Medulla oblongata (tissue), 1 donor: ENCODE data around the gene ADCY7.

ENCODE experiments used
- DNase-seq: peaks from one replicate; pipeline ENCODE4 v3.0.0-alpha.2; 2015; ENCODE audit errors: extremely low spot score

The ADCY7 gene

GRCh38 chr16:50313596-50314478, 47.5 kb downstream of the ADCY7 start:
- DNase-seq, result peak; percentile 61

GRCh38 chr16:50314665-50315064, 48.3 kb downstream of the ADCY7 start:
- peak; percentile 11 for DNase-seq

GRCh38 chr16:50315346-50315997, 49.1 kb downstream of the ADCY7 start:
- peak; percentile 30 for DNase-seq

- DNase-seq, result no peak
Measured at GRCh38 chr16:50316102-50316847, 49.9 kb downstream of the ADCY7 start.

GRCh38 chr16:50316848-50317630, 50.7 kb downstream of the ADCY7 start:
- DNase-seq, result no peak

- no peak for DNase-seq
Measured at GRCh38 chr16:50318796-50319578, 52.6 kb downstream of the ADCY7 start.

GRCh38 chr16:50320310-50320709, 54.0 kb downstream of the ADCY7 start:
- no peak for DNase-seq

- DNase-seq, result no peak
Measured at GRCh38 chr16:50322333-50322732, 56.0 kb downstream of the ADCY7 start.

- no peak for DNase-seq
Measured at GRCh38 chr16:50323335-50324011, 57.1 kb downstream of the ADCY7 start.

- DNase-seq, result no peak
Measured at GRCh38 chr16:50324345-50324744, 58.0 kb downstream of the ADCY7 start.

- no peak for DNase-seq
Measured at GRCh38 chr16:50326264-50326663, 59.9 kb downstream of the ADCY7 start.

GRCh38 chr16:50326835-50327465, 60.6 kb downstream of the ADCY7 start:
- DNase-seq, result peak; percentile 62

- DNase-seq, result peak; percentile 22
Measured at GRCh38 chr16:50329446-50330189, 63.3 kb downstream of the ADCY7 start.

GRCh38 chr16:50331570-50331969, 65.2 kb downstream of the ADCY7 start:
- no peak for DNase-seq

- DNase-seq, result no peak
Measured at GRCh38 chr16:50332599-50332998, 66.2 kb downstream of the ADCY7 start.

GRCh38 chr16:50334106-50334975, 68.0 kb downstream of the ADCY7 start:
- DNase-seq, result no peak

- peak; percentile 46 for DNase-seq
Measured at GRCh38 chr16:50335196-50335958, 69.0 kb downstream of the ADCY7 start.
